Suppressor macrophage treated with lipopolysaccharide for 1 hour (primary cell): ENCODE data around the gene PLA2G12A.

Experiments
- DNase-seq, 3 donors: peaks; one replicate each; pipeline ENCODE4 v3.0.0-alpha.2; 2020 to 2022

The PLA2G12A gene

GRCh38 chr4:109729718-109730618, at the start of gene PLA2G12A:
PLA2G12A (minus strand) TSS chr4:109730070; CDS start chr4:109729809, 261 bp downstream.
- DNase-seq, result peak; percentile 54 to 87 (median 74)

- no peak for DNase-seq
Measured at GRCh38 chr4:109764789-109765402, 35.0 kb upstream of the PLA2G12A start.

- no peak for DNase-seq
Measured at GRCh38 chr4:109764376-109764775, 34.5 kb upstream of the PLA2G12A start.

GRCh38 chr4:109760682-109761081, 30.8 kb upstream of the PLA2G12A start:
- DNase-seq, result no peak

- peak in 1 of 3 donors; percentile 4 for DNase-seq
Measured at GRCh38 chr4:109755656-109756055, 25.8 kb upstream of the PLA2G12A start.

GRCh38 chr4:109754093-109754857, 24.4 kb upstream of the PLA2G12A start:
- DNase-seq, result no peak

GRCh38 chr4:109752525-109752924, 22.7 kb upstream of the PLA2G12A start:
- no peak for DNase-seq

- DNase-seq, result no peak
Measured at GRCh38 chr4:109751852-109752251, 22.0 kb upstream of the PLA2G12A start.

- DNase-seq, result no peak
Measured at GRCh38 chr4:109750652-109751244, 20.9 kb upstream of the PLA2G12A start.

- no peak for DNase-seq
Measured at GRCh38 chr4:109749388-109750082, 19.7 kb upstream of the PLA2G12A start.

- no peak for DNase-seq
Measured at GRCh38 chr4:109748114-109748513, 18.2 kb upstream of the PLA2G12A start.

- no peak for DNase-seq
Measured at GRCh38 chr4:109746728-109747127, 16.9 kb upstream of the PLA2G12A start.

GRCh38 chr4:109745830-109746229, 16.0 kb upstream of the PLA2G12A start:
- no peak for DNase-seq

- no peak for DNase-seq
Measured at GRCh38 chr4:109739547-109739946, 9.7 kb upstream of the PLA2G12A start.

- DNase-seq, result no peak
Measured at GRCh38 chr4:109738104-109738872, 8.4 kb upstream of the PLA2G12A start.

- no peak for DNase-seq
Measured at GRCh38 chr4:109735566-109736365, 5.9 kb upstream of the PLA2G12A start.

- no peak for DNase-seq
Measured at GRCh38 chr4:109733728-109734127, 3.9 kb upstream of the PLA2G12A start.

- DNase-seq, result no peak
Measured at GRCh38 chr4:109730619-109731545, 1.0 kb upstream of the PLA2G12A start.

- DNase-seq, result peak in 1 of 3 donors; percentile 5
Measured at GRCh38 chr4:109729117-109729717, 653 bp downstream of the PLA2G12A start.
